Measurements from ENCODE around the gene ABCC1.

GRCh38 chr16:16118337-16118736 lies 168.9 kb downstream of the ABCC1 start:
- TF ChIP-seq CTCF (IDR thresholded peaks at IDR 0.05; ENCODE audit: poor library complexity, severe bottlenecking) (no peak), SMC3 (conservative IDR thresholded peaks at IDR 0.05; ENCODE audit: poor library complexity) (no peak)
